HTR-8/SVneo (cell line): ENCODE results near the gene CD300LF.
A peak's percentile ranks its signal among the peaks of the same experiment; 100 is the strongest.

Source experiments
- DNase-seq: peaks from one replicate; pipeline ENCODE4 v3.0.0; 2011; ENCODE audit warnings: low spot score, mixed read lengths; ENCODE audit not compliant: insufficient read length
- FAIRE-seq: peaks from 2 replicates; lab custom pipeline; 2011; peaks lifted over from hg19 to GRCh38; lab: Jason Lieb, UNC

Gene CD300LF

DNA sequence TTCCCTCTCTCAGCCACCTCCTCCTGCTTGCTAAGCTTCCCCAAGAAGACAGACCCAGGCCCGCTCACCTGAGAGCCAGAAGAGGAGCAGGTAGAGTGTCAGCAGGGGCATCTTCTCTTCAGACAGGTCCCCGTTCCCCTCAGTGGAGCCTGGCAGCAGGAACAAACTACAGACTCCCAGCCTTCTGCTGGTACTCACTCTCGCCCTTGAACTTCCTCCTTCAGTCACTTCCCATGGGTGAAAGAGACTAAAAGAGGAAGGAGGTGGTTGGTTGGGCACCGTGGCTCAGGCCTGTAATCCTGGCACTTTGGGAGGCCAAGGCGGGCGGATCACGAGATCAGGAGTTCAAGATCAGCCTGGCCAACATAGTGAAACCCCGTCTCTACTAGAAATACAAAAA, at the start of gene CD300LF:
TSS of gene CD300LF (minus strand) at position 168 of the 400 bp plus-strand sequence. CDS start at position 111, 57 bp downstream.
- FAIRE-seq (no peak), DNase-seq (no peak)

DNA sequence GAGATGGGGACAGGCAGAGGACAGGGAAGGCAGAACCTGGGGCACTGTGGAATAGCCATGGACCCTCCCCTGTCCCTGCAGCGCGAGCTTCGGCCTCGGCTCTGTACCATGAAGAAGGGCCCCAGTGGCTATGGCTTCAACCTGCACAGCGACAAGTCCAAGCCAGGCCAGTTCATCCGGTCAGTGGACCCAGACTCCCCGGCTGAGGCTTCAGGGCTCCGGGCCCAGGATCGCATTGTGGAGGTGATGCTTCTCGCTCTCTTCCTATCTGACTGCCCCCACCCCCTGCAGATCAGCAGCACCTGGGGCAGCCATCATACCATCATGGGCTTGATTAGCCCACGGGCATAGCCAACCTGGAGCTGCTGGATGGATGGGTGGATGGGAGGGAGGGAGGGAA, 49.2 kb upstream of the CD300LF start:
- FAIRE-seq (no peak), DNase-seq (no peak)

DNA sequence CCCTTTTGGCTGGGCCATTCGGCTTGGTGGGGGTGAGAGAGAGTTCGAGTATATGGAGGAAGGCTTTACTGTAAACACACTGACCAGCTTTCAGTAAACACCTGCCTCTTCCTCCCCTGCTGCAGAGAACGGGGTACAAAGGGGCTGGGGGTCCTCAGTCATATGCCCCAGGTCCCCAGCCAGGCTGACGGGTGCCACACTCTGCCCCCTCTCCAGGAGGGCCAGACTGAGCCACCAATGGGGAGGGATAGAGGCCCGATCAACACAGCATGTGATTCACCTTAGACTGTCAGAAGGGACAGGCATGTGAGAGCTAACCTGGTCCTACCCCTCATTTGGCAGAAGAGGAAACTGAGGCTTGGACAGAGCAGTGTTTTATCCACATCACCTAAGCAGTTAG, 48.7 kb upstream of the CD300LF start:
- no peak for FAIRE-seq

DNA sequence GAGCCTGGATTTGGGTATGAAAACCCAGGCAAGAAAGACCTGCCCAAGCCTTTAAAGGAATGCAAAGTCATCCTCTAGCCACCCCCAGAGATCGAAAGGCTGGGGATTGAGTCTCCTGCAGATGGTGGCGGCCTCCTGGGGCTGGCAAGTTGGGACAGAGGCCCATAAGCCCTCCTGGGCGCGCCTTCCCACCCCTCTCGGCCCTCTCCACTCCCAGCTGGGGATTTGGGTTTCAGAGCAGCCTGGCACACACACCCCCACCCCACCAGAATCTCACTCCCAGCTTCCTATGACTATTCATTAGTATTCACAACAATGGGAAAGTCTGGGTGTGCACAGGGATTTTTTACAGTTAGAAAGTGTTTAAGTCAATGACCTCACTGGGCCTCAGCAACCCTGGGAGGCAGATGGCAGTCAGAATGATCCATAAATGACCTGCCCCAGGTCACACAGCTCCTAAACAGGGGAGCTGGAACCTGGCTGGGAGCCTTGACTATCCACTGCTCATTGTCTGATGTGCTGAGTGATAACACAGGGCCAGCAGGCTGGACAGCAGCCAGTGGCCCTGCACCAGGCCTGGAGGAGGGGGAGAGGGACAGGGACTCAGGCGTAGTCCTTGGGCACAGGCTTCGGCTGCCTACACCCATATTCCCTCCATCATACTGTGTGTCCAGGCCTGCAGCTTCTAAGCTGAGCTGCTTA, 47.8 kb upstream of the CD300LF start:
- FAIRE-seq (no peak), DNase-seq (no peak)

More for the DNA sequence above, 48.7 kb upstream of the CD300LF start:
- no peak for DNase-seq

DNA sequence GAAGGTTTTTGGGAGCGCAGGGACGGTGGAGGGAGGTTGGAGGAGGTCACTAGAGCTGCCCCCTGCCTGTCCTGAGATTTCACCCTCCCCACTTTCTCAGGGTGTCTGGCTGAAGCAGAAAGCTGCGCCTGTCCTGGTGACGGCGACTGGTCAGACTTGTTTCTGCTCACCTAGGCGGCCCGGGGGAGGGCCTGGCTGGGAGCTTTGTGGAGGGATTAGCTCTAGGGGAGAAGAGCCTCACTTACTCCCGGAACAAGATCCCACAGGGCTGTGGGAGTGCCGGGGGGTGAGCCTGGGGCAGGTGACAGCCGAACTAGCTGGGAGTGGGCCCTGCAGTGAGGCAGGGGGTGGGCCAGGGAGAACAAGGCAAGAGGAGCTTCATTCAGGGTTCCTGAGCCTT, 47.2 kb upstream of the CD300LF start:
- no peak for FAIRE-seq
- no peak for DNase-seq

DNA sequence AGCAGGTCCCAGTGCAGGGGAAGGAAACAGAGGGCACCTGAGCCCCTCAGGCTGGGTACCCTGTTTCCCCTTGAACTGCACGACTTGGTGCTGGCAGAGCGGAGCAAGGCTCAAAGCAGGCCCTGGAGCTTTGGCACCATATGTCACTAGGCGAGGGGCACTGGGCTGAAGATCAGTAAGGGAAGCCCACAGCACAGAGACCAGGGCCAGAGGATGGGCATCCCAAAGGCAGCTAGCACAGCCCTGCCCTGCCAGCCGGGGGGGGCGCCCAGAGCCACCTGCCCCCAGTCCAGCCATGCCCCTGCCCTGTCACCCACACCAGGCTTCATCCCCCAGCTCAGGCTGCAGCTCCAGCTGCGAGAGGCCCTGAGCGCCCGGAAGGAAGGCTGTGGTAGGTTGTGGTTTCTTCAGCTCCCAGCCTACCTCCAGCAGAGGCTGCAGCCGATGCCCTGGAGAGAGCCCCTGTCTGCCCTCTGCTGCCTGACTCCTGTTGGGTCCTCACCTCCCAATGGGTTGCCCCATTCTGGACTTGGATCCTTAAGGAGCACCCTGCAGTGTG, 46.6 kb upstream of the CD300LF start:
- FAIRE-seq = no peak

DNA sequence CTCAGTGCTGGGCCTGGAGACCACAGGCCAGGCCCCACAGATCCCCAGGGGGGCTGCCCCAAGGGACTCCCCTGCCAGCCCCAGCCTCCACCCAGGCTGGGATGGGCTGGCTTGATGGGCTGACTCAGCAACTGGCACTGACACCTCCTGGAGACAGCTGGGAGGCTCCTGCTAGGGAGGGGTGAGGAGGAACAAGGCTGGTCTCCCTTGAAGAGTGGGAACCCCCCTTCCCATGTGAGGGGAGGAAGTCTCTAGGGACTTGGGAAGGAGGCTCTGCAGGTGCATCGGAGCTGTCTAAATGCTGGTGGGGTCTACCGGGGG, 46.1 kb upstream of the CD300LF start:
- DNase-seq (no peak), FAIRE-seq (no peak)

More for the DNA sequence above, 46.6 kb upstream of the CD300LF start:
- DNase-seq = no peak

DNA sequence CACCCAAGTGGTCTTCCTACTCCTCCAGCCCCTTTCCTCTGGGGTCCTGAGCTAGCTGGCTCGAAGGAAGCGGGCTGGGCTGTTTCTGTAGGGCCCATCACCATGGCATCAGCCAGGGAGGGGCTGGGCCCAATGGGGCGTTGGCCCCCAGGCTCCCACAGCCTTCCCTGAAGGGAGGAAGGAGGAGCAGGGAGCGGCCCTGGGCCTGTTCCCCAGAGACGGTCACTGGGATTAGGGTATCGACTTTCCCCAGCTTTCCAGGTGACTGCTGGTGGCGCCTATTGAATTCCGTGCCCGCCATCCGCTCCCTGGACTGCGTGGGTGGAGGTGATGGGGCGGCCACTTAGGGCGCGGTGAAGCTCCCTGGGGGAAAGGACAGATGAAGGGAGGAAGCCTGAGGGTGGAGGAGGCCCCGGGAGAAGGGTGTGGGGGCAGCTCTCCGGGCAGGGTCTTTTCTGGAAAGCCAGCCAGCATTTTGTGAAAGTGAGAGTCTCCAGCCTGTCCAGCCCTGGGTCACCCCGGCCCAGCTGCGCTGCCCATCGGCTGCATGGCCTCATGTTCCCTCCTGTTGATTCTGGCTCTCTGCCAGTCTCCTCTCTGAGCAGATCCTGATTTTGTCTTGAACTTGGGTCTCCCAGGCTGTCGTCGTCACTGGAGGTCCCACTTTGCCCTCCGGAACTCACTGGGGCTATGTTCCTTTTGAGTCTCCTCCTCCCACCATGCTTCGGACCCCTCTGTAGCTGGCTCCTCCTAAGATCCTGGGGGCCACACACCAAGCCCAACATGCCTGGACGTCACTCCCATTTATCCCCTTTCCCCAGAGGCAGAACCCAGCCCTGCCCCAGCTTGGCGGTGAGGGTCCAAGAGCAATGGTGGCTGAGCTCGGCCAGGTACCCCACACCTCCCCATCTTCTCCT, 45.5 kb upstream of the CD300LF start:
- DNase-seq (no peak), FAIRE-seq (no peak)

DNA sequence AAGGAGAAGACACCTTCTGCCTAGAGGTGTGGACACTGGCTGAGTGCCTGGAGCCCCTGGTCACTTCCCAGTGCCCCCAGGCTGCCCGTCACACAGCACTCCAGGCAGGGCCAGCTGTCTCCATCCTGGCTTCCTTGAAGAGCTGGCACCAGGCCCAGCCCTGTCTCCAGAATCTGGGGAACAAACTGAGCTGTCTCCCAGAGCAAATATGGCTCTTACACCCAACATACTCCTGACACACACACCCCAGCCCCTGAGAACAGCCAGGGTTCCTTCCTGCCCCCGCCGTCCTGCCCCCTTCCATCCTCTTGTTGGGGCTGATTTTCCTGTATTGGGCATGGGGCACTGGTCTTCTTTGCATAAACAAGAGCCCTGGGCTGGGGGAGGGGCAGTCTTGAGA, 44.8 kb upstream of the CD300LF start:
- peak; percentile 71 for FAIRE-seq
- DNase-seq = no peak

DNA sequence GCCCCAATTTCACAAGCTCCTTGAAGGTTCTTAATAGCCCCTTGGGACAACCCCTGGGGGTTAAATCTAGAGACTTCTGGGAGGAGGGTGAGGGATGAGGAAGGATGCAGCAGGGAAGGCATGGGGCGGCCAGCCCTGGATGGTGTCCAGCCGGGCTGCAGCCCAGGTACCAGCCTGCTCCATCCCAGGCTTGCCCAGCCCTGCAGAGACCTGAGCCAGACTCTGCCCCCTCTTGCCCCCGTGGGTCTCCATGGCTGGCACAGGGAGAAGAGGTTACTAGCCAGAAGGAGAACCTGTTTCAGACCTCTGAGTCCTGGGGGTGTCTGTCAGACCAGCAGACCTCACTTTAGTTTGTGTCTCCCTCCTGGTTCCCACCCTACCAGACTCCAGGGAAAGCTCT, 44.2 kb upstream of the CD300LF start:
- DNase-seq = no peak
- no peak for FAIRE-seq

DNA sequence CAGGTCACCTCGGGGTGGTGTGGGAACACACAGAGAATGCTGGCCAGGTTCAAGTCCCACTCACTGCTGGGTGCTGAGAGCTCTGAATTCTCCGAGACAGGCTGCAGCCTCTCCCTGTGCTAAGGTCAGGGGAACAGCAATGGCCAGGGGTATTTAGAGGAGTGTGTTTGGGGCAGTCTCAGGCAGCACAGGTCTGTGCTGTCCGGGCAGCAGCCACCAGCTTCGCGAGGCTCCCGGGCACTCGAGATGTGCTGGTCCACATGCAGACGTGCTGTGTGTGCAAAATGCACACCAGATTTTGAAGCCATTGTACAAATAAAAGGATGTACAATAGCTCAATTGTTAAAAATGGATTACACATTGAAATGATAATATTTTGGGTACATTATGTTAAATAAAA, 42.8 kb upstream of the CD300LF start:
- FAIRE-seq (no peak), DNase-seq (no peak)

DNA sequence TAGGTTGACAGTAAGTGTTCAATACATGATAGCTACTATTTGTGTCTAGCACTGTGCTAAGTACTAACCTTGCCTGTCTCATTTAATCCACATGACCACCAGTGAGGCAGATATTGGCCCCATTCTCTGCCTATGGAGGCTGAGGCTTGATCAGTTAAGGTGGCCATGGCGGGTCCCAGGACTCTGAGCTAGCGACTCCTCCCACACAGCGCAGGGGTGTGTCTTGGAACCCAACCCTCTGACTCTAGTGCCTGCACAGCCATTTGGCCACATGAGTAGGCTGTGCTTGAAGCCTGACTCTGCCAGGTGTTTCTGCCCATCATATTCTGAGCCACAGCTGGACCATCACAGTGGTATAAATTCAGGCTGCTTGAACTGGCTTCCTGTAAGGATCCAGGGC, 42.1 kb upstream of the CD300LF start:
- FAIRE-seq = no peak

DNA sequence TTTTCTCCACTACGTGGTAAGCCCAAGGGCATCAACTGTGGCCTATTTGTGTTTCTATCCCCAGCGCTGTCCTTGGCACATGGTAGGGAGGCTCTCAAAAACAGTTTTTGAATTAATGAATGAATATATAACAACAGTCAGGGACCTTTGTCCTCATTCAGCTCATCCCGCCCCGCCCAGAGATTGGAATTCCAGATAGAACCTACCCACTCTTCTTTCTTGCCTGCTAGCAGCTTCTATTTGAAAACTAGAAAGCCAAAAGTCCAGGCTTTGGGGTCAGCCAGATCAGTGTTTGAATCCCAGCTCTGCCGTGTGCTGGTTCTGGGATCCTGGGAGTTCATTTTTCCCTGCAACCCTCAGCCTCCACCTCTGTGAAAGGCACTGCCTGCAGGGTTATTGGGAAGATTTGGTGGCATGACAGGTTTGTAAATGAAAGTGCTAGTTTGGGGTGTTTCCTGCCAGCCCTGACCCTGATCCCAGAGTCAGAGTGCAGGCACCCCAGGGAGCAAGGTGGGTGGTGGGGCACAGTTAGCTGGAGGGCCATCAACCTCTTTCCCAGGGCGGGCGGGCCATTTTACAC, 40.2 kb upstream of the CD300LF start:
- DNase-seq = no peak
- FAIRE-seq = no peak

More for the DNA sequence above, 42.1 kb upstream of the CD300LF start:
- DNase-seq = no peak

DNA sequence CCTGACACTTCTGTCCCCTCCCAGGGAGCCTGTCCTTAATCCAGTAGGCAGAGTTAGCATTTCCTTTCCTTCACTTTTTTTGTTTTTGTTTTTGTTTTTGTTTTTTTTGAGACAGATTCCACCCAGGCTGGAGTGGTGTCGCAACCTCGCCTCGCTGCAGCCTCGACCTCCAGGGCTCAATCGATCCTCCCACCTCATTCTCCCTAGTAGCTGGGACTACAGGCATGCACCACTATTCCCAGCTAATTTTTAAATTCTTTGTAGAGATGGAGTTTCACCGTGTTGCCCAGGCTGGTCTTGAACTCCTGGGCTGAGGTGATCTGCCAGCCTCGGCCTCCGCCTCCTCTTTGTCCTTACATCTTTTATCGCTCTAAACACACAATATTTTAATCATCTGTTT, 39.7 kb upstream of the CD300LF start:
- no peak for FAIRE-seq

DNA sequence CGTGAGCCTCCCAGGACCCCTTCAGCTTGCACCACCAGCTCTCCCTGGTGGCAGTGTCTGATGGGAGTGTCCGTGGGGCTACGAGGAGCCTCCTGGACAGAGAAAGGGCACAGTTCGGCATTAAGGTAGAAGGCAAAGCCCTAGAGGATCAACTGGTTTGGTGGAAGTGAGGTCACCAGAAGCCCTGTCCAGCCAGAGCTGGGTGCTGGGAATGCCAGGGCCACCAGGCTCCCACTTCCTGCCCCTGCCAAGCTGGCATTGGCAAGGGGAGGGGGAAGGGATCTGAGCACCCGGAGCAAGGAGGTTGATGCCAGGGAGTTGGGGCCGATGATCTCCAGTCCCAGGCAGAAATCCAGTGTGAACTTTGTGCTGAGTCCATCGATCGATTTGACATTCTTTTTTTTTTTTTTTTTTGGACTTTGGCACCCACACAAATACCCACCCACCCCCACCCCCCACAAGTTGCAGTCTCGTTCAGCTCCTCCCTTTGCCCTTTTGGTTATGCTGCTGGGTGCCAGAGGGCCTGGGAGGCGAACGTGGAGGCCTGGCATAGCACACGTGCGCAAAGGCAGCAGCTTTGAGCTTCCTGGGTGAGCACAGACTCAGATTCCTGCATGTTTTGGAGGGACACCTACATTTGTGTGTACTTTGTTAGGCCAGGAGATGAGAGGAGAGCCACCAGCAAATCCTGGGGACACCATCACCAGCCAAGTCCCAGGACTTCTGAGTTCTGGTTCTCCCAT, 37.8 kb upstream of the CD300LF start:
- FAIRE-seq (peak; percentile 20), DNase-seq (no peak)

More for the DNA sequence above, 39.7 kb upstream of the CD300LF start:
- DNase-seq = no peak

DNA sequence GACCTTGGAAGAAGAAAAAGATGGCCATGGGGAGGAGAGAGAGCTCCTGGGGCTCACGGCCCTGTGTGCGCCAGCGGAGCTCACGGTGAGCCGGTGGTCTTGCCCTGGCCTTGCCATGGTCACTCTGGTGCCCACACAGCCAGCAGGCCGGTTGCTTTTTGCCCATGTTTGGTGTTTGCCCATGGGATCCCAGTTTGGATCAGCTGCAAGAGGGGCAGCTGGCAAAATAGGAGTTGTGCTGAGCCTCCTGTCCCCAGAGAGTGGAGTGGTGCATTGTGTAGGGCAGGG, 37.3 kb upstream of the CD300LF start:
- FAIRE-seq (no peak), DNase-seq (no peak)

DNA sequence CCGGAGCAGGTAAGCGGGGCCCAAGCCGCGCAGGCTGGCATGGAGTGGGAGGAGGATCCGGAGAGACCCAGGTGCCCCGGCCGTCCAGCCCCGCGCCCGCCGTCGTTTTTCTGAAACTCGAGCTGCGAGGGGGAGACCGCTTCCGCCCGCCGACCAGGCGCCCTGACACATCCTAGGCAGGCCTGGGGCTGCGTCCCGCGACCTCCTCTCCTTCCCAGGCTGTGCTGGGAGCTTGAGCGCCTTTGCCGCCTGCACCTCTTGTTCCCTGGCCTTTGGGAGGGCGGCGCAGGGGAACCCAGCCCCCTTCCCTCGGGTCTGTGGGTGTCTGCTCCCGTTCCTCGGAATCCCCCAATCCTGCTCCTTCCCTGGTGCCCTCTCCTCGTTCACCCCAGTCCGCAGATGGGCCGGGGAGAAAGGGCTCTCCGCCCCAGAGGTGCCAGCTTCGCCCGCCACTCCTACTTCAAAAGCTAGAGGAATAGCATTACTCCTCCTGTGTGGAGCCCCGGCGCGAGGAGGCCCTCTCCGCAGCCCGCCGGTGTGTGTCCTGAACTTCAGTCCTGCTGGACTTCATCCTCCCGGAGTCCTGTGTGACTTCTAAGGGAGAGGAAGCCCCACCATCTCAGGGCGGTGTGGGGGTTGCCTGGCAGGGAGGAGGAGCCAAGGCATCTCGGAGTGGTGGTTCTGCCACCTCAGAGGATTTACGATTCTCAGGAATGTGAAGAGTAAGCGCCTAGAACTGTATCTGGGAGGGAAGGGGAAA, 36.7 kb upstream of the CD300LF start:
- FAIRE-seq (peak; percentile 69), DNase-seq (peak; percentile 74)

DNA sequence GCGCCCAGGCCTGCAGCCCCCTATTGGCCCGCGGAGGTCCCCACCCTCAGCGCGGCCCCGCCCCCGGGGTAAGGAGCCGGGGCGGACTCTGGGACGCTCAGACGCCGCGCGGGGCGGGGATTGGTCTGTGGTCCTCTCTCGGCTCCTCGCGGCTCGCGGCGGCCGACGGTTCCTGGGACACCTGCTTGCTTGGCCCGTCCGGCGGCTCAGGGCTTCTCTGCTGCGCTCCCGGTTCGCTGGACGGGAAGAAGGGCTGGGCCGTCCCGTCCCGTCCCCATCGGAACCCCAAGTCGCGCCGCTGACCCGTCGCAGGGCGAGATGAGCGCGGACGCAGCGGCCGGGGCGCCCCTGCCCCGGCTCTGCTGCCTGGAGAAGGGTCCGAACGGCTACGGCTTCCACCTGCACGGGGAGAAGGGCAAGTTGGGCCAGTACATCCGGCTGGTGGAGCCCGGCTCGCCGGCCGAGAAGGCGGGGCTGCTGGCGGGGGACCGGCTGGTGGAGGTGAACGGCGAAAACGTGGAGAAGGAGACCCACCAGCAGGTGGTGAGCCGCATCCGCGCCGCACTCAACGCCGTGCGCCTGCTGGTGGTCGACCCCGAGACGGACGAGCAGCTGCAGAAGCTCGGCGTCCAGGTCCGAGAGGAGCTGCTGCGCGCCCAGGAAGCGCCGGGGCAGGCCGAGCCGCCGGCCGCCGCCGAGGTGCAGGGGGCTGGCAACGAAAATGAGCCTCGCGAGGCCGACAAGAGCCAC, 36.0 kb upstream of the CD300LF start, which contains the start of gene NHERF1:
TSS of gene NHERF1 (plus strand) at position 100 of the 750 bp plus-strand sequence. CDS start at position 319, 219 bp downstream.
- FAIRE-seq (peak; percentile 46), DNase-seq (peak; percentile 97)

DNA sequence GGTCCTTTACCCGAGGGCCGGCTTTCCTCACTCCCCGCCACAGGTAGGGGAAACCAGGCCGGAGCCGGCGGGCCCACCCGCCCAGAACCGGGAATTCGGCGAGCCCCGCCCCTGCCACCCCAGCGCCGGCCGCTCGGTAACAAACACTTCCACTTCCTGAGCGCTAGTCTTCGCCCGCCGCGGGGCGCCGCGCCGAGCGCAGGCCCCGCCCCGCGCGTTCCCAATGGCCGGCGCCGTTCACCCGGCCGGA, 35.5 kb upstream of the CD300LF start:
- DNase-seq (no peak), FAIRE-seq (peak; percentile 83)
